Fibroblast of skin of left quadriceps (primary cell): ENCODE measurements around the gene PACSIN2.

Source experiments
- DNase-seq, 2 experiments: peaks; one replicate each; pipeline ENCODE4 v3.0.0-alpha.2; 2013; ENCODE audit warnings: low read depth in 2 of 2

PACSIN2 gene

DNA sequence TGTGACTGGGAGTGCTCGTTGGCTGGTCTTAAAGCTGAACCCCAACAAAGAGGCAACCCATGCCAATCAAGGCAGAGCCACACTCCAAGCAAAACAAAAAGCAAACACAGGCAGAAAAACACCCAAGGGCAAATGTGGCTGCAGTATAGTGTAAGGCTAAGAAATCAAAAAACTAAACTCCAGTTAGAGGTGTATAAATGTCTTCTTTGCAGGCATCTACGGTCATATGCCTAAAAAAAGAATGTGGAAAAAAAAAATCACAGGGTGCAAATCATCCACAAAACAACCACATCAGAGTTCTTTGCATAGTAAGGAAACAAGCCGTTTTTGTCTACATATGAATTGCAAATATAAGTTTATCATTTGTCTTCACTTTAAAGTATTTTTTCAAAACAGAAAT lies 185.6 kb downstream of the PACSIN2 start:
- no peak for DNase-seq

GRCh38 chr22:42825796-42826195 lies 189.2 kb downstream of the PACSIN2 start:
- no peak for DNase-seq

DNA sequence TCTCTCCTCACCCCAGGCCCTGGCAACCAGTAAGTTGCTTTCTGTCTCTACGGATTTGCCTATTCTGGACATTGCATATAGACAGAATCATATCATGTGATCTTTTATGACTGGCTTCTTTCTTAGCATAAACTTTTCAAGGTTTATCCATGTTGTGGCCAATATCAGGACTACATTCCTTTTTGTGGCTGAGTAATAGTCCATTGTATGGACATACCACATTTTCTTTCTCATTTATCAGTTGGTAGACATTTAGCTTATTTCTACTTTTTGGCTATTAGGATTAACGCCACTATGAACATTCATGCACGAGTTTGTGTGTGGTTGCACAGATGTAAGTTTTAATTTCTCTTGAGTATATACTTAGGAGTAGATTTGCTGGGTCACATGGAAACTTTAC lies 193.6 kb downstream of the PACSIN2 start:
- no peak for DNase-seq

DNA sequence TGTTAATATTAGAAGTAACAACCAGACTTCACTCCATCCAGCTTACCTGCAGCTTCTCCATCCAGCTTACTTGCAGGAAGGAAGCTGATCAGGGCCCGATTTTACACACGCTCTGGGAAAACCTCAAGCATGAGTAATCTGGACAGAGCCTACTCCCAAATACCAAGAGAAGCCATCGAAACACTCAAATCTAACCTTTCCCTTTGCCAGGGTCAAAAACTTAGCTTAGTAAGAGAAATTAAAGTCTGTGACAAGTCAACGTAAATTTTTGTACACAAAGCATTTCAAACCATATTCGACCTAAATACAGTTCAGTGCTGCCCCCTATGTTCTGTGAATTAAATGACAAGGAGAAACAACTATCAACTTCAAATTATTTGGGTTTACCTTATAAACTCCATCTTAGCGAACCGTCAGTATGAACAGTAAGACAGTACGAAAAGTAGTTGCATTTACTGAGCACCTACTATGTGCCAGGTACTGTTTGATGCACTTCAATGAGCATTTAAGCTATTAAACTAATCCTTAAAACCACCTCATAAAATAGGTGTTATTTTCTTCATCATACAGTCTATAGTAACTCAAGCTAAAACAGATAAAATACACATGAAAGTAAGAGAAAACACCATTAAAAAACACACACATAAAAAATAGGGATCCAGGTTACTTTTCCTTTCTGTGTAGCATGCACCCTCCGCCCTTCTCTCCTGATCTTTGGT lies 194.7 kb downstream of the PACSIN2 start:
- DNase-seq = peak in 1 of 2 experiments; percentile 7
